Ascending aorta (tissue), 2 donors: ENCODE measurements around the gene ESAM. TPM values are rescaled to one million over a fixed set of nuclear protein-coding genes. Genes with fewer than 3 reads are reported as not detected.

ENCODE experiments used
- DNase-seq, 2 donors: peaks; one replicate each; pipeline ENCODE4 v3.0.0-alpha.2; 2019; ENCODE audit warnings: low spot score in 2 of 2
- H3K27ac ChIP-seq, 2 donors: fragments of 200-600 bp; sonication (generic); one replicate each; pipeline ENCODE4 v1.5.1; 2016 to 2017; ENCODE audit warnings: mild to moderate bottlenecking in 1 of 2
- H3K27me3 ChIP-seq: fragments of 200-600 bp; sonication (generic); one replicate; pipeline ENCODE4 v1.5.1; 2017
- H3K36me3 ChIP-seq, 2 donors: fragments of 200-600 bp; sonication (generic); one replicate each; pipeline ENCODE4 v1.5.1; 2016
- H3K4me1 ChIP-seq, 2 donors: fragments of 200-600 bp; sonication (generic); one replicate each; pipeline ENCODE4 v1.5.1; 2016 to 2017; ENCODE audit warnings: mild to moderate bottlenecking in 1 of 2
- H3K4me3 ChIP-seq, 2 donors: fragments of 200-600 bp; sonication (generic); one replicate each; pipeline ENCODE4 v1.5.1; 2016 to 2017; ENCODE audit warnings: mild to moderate bottlenecking in 1 of 2
- H3K9me3 ChIP-seq, 2 donors: fragments of 200-600 bp; sonication (generic); one replicate each; pipeline ENCODE4 v1.5.1; 2016
- CTCF ChIP-seq, 3 experiments: fragments of 200-600 bp in 2 of 3; fragments of 450-650 bp in 1 of 3; sonication (generic) in 2 of 3; IDR thresholded peaks; one replicate each; pipeline ENCODE4 v1.5.1; 2016 to 2019; ENCODE audit warnings: antibody characterized with exemption in 3 of 3, mild to moderate bottlenecking in 1 of 3, moderate library complexity in 1 of 3
- intact Hi-C: fragments of 100-400 bp; cut with DNase I; formaldehyde crosslinking; loops from one replicate; pipeline ENCODE4 v1.15.1; 2023
- total RNA-seq: library from RNA; depleted of rRNA; stranded (reverse); fragments of >200 nt; gene quantifications from one replicate; pipeline ENCODE4 v1.1.0, GENCODE V29; 2016

Gene ESAM
- total RNA-seq, 1 donor from 2014 or later, result 257 TPM

- peaks cover 4 to 20% of the 10 kb centered on the region in 2 donors for H3K36me3 ChIP-seq
- DNase-seq, result no peak
- H3K27me3 ChIP-seq, result no peaks in the 10 kb centered on the region
These were observed 587 bp downstream of the ESAM start for GRCh38 chr11:124761301-124762104.

GRCh38 chr11:124760806-124761205 lies 1.3 kb downstream of the ESAM start:
- DNase-seq, result no peak

More at GRCh38 chr11:124761301-124762104, 587 bp downstream of the ESAM start:
- Histone ChIP-seq H3K27ac (peak overlapping the region; percentile 85 to 89), H3K9me3 (no peaks in the 10 kb centered on the region), H3K4me3 (peak overlapping the region; percentile 62 to 67), H3K4me1 (peaks cover 3 to 21% of the 10 kb centered on the region in 2 donors)
- intact Hi-C loops, result loop anchor here (1.0 to 2.0 kb wide), 2 partner anchors 75 to 117 kb away; no protein-coding TSS in a partner anchor
- TF ChIP-seq CTCF (IDR thresholded peaks at IDR 0.05), result no peak

GRCh38 chr11:124760205-124760652 lies 1.9 kb downstream of the ESAM start:
- no peak for DNase-seq
- Histone ChIP-seq H3K27me3 (no peaks in the 10 kb centered on the region), H3K4me3 (peak overlapping the region; percentile 62 to 67), H3K27ac (peak overlapping the region; percentile 85 to 89), H3K4me1 (peaks cover 3 to 21% of the 10 kb centered on the region in 2 donors), H3K36me3 (peaks cover 0 to 10% of the 10 kb centered on the region in 2 donors), H3K9me3 (no peaks in the 10 kb centered on the region)
- no peak for TF ChIP-seq CTCF (IDR thresholded peaks at IDR 0.05)
- intact Hi-C loops, result loop anchor here (1.0 kb wide), 1 partner anchor 21 kb away; the partner anchor contains the start of gene NRGN

More at GRCh38 chr11:124760806-124761205, 1.3 kb downstream of the ESAM start:
- Histone ChIP-seq H3K4me3 (peak overlapping the region; percentile 62 to 67), H3K4me1 (peaks cover 3 to 21% of the 10 kb centered on the region in 2 donors), H3K27me3 (no peaks in the 10 kb centered on the region), H3K27ac (peak overlapping the region; percentile 85 to 89), H3K9me3 (no peaks in the 10 kb centered on the region), H3K36me3 (peaks cover 0 to 13% of the 10 kb centered on the region in 2 donors)
- TF ChIP-seq CTCF (IDR thresholded peaks at IDR 0.05), result no peak
- intact Hi-C loops, result loop anchor here (1.0 kb wide), 1 partner anchor 22 kb away; the partner anchor contains the start of gene NRGN

GRCh38 chr11:124759266-124760204 lies 2.6 kb downstream of the ESAM start:
- no peak for TF ChIP-seq CTCF (IDR thresholded peaks at IDR 0.05)
- peaks cover 3 to 21% of the 10 kb centered on the region in 2 donors for H3K4me1 ChIP-seq
- no peaks in the 10 kb centered on the region for H3K27me3 ChIP-seq

More at GRCh38 chr11:124759266-124760204, 2.6 kb downstream of the ESAM start:
- peaks cover 0 to 3% of the 10 kb centered on the region in 2 donors for H3K36me3 ChIP-seq
- intact Hi-C loops, result loop anchor here (1.0 kb wide), 1 partner anchor 20 kb away; the partner anchor contains the start of gene NRGN
- no peaks in the 10 kb centered on the region for H3K9me3 ChIP-seq
- H3K27ac ChIP-seq, result peak overlapping the region; percentile 85 to 89
- H3K4me3 ChIP-seq, result peak overlapping the region; percentile 62 to 67
- DNase-seq, result no peak
